Caco-2 (cell line): Measurements from ENCODE around the gene RTBDN. TPM values are rescaled to one million over a fixed set of nuclear protein-coding genes. Genes with fewer than 3 reads are reported as not detected.

Source experiments
- BruUV-seq: library from RNA; stranded (reverse); fragments of 400-500 nt; replicated peaks from 2 replicates; lab custom pipeline; 2021; lab: Mats Ljungman, UMichigan
- CTCF ChIA-PET: fragments of 300-600 bp; sonication (Branson Sonifier 250); formaldehyde crosslinking; loops from one replicate; lab custom pipeline; 2022; ENCODE audit warnings: antibody characterized with exemption; lab: Charles Lee
- POLR2A ChIA-PET: fragments of 300-600 bp; sonication (Branson Sonifier 250); formaldehyde crosslinking; loops from one replicate; lab custom pipeline; 2022; ENCODE audit warnings: antibody characterized with exemption; lab: Charles Lee
- DNase-seq, 2 experiments: peaks; one replicate each; pipeline versions ENCODE4 v3.0.0 to v3.0.0-alpha.2; 2020 to 2022
- H3K27me3 ChIP-seq: replicated peaks from 2 replicates; pipeline ENCODE4 v1.6.0; 2011; ENCODE audit warnings: low read length; ENCODE audit not compliant: control insufficient read depth, insufficient read depth
- H3K36me3 ChIP-seq: 2 replicates; pipeline ENCODE4 v1.5.1; 2011; ENCODE audit warnings: low read length; ENCODE audit not compliant: control insufficient read depth, insufficient read depth
- H3K4me1 ChIP-seq: fragments of 250-450 bp; sonication (Bioruptor Pico); 2 replicates; pipeline ENCODE4 v1.5.1; 2020; ENCODE audit warnings: mild to moderate bottlenecking
- H3K4me3 ChIP-seq: 2 replicates; pipeline ENCODE4 v1.5.1; 2011; ENCODE audit warnings: low read depth, mild to moderate bottlenecking, control low read depth, low read length
- H3K9me3 ChIP-seq: fragments of 250-450 bp; sonication (Bioruptor Pico); 2 replicates; pipeline ENCODE4 v1.5.1; 2020; ENCODE audit warnings: mild to moderate bottlenecking, moderate library complexity
- H3K27ac Mint-ChIP-seq: one replicate; pipeline ENCODE4 v1.8.0; 2022; ENCODE audit warnings: mixed read lengths; ENCODE audit not compliant: unreplicated experiment
- H3K27me3 Mint-ChIP-seq: one replicate; pipeline ENCODE4 v1.8.0; 2022; ENCODE audit warnings: mixed read lengths; ENCODE audit not compliant: insufficient read depth, unreplicated experiment
- H3K36me3 Mint-ChIP-seq: one replicate; pipeline ENCODE4 v1.8.0; 2022; ENCODE audit warnings: mild to moderate bottlenecking, mixed read lengths; ENCODE audit not compliant: insufficient read depth, unreplicated experiment
- H3K4me1 Mint-ChIP-seq: one replicate; pipeline ENCODE4 v1.8.0; 2022; ENCODE audit warnings: low read depth, mixed read lengths; ENCODE audit not compliant: unreplicated experiment
- H3K4me3 Mint-ChIP-seq: one replicate; pipeline ENCODE4 v1.8.0; 2022; ENCODE audit warnings: mild to moderate bottlenecking, moderate library complexity, mixed read lengths; ENCODE audit not compliant: unreplicated experiment
- H3K9me3 Mint-ChIP-seq: one replicate; pipeline ENCODE4 v1.8.0; 2022; ENCODE audit warnings: mixed read lengths; ENCODE audit not compliant: unreplicated experiment
- CTCF ChIP-seq, 2 experiments: fragments of 200-600 bp in 1 of 2; IDR thresholded peaks; 1 replicate in 1 of 2; 2 replicates in 1 of 2; pipeline versions ENCODE4 v1.5.1 to v1.8.0; 2011 to 2022; ENCODE audit warnings: antibody characterized with exemption in 1 of 2, control low read depth in 1 of 2, inconsistent platforms in 1 of 2, low read depth in 1 of 2, low read length in 1 of 2, mild to moderate bottlenecking in 1 of 2, moderate library complexity in 1 of 2; ENCODE audit not compliant: insufficient read depth in 1 of 2, severe bottlenecking in 1 of 2, unreplicated experiment in 1 of 2
- intact Hi-C: fragments of 100-400 bp; cut with micrococcal nuclease; formaldehyde crosslinking; loops from one replicate; pipeline ENCODE4 v1.10.0; 2022; ENCODE audit not compliant: unreplicated experiment
- total RNA-seq: library from RNA; stranded (reverse); gene quantifications from 2 replicates; pipeline ENCODE4 v1.2.3, GENCODE V29; 2022

The RTBDN gene
- total RNA-seq, 1 experiment from 2014 or later: not detected

DNA sequence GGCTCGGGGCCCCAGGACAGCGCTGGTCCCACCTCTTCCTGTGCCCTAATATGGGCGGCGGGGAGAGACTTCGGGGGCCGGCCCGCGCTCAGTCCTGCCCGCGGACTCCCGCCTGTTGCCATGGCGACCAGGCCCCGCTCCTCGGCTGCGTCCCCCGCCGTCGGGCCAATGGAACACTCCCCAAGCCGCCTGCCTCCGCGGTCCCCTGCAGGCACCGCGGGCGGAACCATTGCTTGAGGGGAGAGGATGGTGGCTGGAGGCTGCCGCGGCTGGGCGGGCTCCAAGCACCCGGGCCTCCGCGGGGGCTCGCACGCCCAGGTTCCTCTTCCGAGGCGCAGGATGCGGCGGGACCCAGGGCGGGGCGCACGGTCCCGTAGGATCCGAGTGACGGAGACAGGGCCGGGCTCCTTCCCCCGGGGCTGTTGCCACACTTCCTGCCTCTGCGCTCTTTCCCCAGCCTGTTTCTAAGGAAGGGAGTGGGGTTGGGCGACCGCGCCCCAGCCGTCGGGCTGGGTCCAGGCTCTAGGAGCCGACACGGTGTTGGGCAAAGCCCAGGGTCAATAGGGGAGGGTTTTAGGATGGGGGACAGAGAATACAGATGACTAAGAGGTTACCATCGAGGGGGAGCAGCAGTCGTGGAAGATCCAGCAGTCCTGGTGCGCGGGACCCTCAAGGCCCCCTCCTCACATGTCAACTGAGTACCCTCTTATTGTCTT, 44.3 kb downstream of the RTBDN start:
- CTCF ChIA-PET: interaction anchor here (0.5 to 1.5 kb wide), 2 partner anchors 13 to 852 kb away, joined by 3 to 9 read pairs; no protein-coding TSS in a partner anchor
- intact Hi-C loops: loop anchor here (1.0 to 5.0 kb wide), 2 partner anchors 8 to 362 kb away; partner anchors contain the start of genes IER2 and STX10
- H3K27me3 ChIP-seq: no peaks in the 10 kb centered on the region
- H3K4me1 Mint-ChIP-seq: peaks cover 21% of the 10 kb centered on the region
- no peak for TF ChIP-seq CTCF (IDR thresholded peaks at IDR 0.05; ENCODE audit: insufficient read depth in 1 of 2, low read depth in 1 of 2, low read length in 1 of 2, severe bottlenecking in 1 of 2, unreplicated experiment in 1 of 2)
- H3K4me1 ChIP-seq: peaks cover 25% of the 10 kb centered on the region
- no peaks in the 10 kb centered on the region for H3K27me3 Mint-ChIP-seq
- DNase-seq: peak; percentile 95 to 96
- peak overlapping the region; percentile 83 for H3K27ac Mint-ChIP-seq
- no TSS peak for BruUV-seq
- peak overlapping the region; percentile 40 for H3K4me3 ChIP-seq
- POLR2A ChIA-PET: interaction anchor here (0.6 to 1.0 kb wide), 3 partner anchors 11 to 83 kb away, joined by 3 to 5 read pairs (median 4); partner anchors contain the start of gene GET3
- no peaks in the 10 kb centered on the region for H3K9me3 Mint-ChIP-seq
- H3K36me3 Mint-ChIP-seq: peaks cover 42% of the 10 kb centered on the region
- no peaks in the 10 kb centered on the region for H3K9me3 ChIP-seq
- no peaks in the 10 kb centered on the region for H3K36me3 ChIP-seq
- H3K4me3 Mint-ChIP-seq: peak overlapping the region; percentile 92

GRCh38 chr19:12789098-12789903, 45.1 kb downstream of the RTBDN start:
- Histone ChIP-seq H3K9me3 (no peaks in the 10 kb centered on the region), H3K4me3 (peak overlapping the region; percentile 41), H3K27me3 (no peaks in the 10 kb centered on the region), H3K4me1 (peaks cover 33% of the 10 kb centered on the region), H3K36me3 (no peaks in the 10 kb centered on the region)
- H3K27me3 Mint-ChIP-seq: no peaks in the 10 kb centered on the region
- BruUV-seq: no TSS peak
- no peak for TF ChIP-seq CTCF (IDR thresholded peaks at IDR 0.05; ENCODE audit: insufficient read depth in 1 of 2, low read depth in 1 of 2, low read length in 1 of 2, severe bottlenecking in 1 of 2, unreplicated experiment in 1 of 2)
- ChIA-PET CTCF (interaction anchor here (0.5 to 1.5 kb wide), 5 partner anchors 12 to 853 kb away, joined by 3 to 9 read pairs (median 3); partner anchors contain the start of gene HOOK2), POLR2A (interaction anchor here (0.6 to 1.0 kb wide), 4 partner anchors 11 to 84 kb away, joined by 3 to 5 read pairs (median 4); partner anchors contain the start of gene GET3)
- peaks cover 39% of the 10 kb centered on the region for H3K36me3 Mint-ChIP-seq
- H3K9me3 Mint-ChIP-seq: no peaks in the 10 kb centered on the region
- peak overlapping the region; percentile 90 for H3K27ac Mint-ChIP-seq
- peak overlapping the region; percentile 92 for H3K4me3 Mint-ChIP-seq
- intact Hi-C loops: no loop called here
- H3K4me1 Mint-ChIP-seq: peaks cover 21% of the 10 kb centered on the region
- no peak for DNase-seq

- POLR2A ChIA-PET: interaction anchor here (0.9 to 1.0 kb wide), 3 partner anchors 10 to 52 kb away, joined by 3 to 4 read pairs (median 3); partner anchors contain the start of gene GET3
- CTCF ChIA-PET: interaction anchor here (0.6 to 1.5 kb wide), 4 partner anchors 11 to 39 kb away, joined by 3 to 9 read pairs (median 4); partner anchors contain the start of gene HOOK2
- intact Hi-C loops: no loop called here
- Mint-ChIP-seq H3K27me3 (no peaks in the 10 kb centered on the region), H3K27ac (peak overlapping the region; percentile 90), H3K4me1 (peaks cover 21% of the 10 kb centered on the region), H3K4me3 (peak overlapping the region; percentile 78), H3K36me3 (peaks cover 34% of the 10 kb centered on the region), H3K9me3 (no peaks in the 10 kb centered on the region)
- DNase-seq: no peak
- peak overlapping the region; percentile 41 for H3K4me3 ChIP-seq
- TF ChIP-seq CTCF (IDR thresholded peaks at IDR 0.05; ENCODE audit: insufficient read depth in 1 of 2, low read depth in 1 of 2, low read length in 1 of 2, severe bottlenecking in 1 of 2, unreplicated experiment in 1 of 2): no peak
- H3K36me3 ChIP-seq: no peaks in the 10 kb centered on the region
- peaks cover 39% of the 10 kb centered on the region for H3K4me1 ChIP-seq
- H3K27me3 ChIP-seq: no peaks in the 10 kb centered on the region
- no peaks in the 10 kb centered on the region for H3K9me3 ChIP-seq
- BruUV-seq: TSS peak; percentile 29
Observed at GRCh38 chr19:12788682-12789097, 45.7 kb downstream of the RTBDN start.
